ENCODE results near the gene SEMA4A.

GRCh38 chr1:156108664-156109241 lies 44.6 kb upstream of the SEMA4A start:
- no peak for TF ChIP-seq POLR2AphosphoS5 (IDR thresholded peaks at IDR 0.05)
- no peak for TF ChIP-seq POLR2A (IDR thresholded peaks at IDR 0.05)
